Stomach smooth muscle (tissue), 2 donors: Measurements from ENCODE around the gene SSR1.
A peak's percentile ranks its signal among the peaks of the same experiment; 100 is the strongest.
"Not testable (repeated sequence)": the region's sequence is repeated elsewhere in the genome, so short reads cannot be mapped to it uniquely, and the experiment has no call there.

ENCODE experiments used
- H3K27ac ChIP-seq: one replicate; pipeline ENCODE4 v1.7.0; 2013; ENCODE audit warnings: mild to moderate bottlenecking, low read length, inconsistent platforms
- H3K27me3 ChIP-seq, 2 donors: one replicate each; pipeline ENCODE4 v1.7.0; 2013; ENCODE audit warnings: low read length in 2 of 2; ENCODE audit not compliant: insufficient read depth in 2 of 2, control insufficient read depth in 1 of 2
- H3K36me3 ChIP-seq, 2 donors: one replicate each; pipeline ENCODE4 v1.7.0; 2013; ENCODE audit warnings: low read length in 2 of 2; ENCODE audit not compliant: control insufficient read depth in 2 of 2, insufficient read depth in 2 of 2
- H3K4me1 ChIP-seq: one replicate; pipeline ENCODE4 v1.7.0; 2013; ENCODE audit warnings: low read length; ENCODE audit not compliant: control insufficient read depth, insufficient read depth
- H3K4me3 ChIP-seq, 2 donors: one replicate each; pipeline ENCODE4 v1.7.0; 2013; ENCODE audit warnings: low read length in 2 of 2
- H3K9ac ChIP-seq, 2 donors: one replicate each; pipeline ENCODE4 v1.7.0; 2013; ENCODE audit warnings: low read length in 2 of 2, mild to moderate bottlenecking in 1 of 2
- H3K9me3 ChIP-seq, 2 donors: one replicate each; pipeline ENCODE4 v1.7.0; 2013; ENCODE audit warnings: low read length in 2 of 2; ENCODE audit not compliant: control insufficient read depth in 2 of 2
- donor health status: healthy.
- donor health status: Pancreatic carcinoma.

The SSR1 gene

DNA sequence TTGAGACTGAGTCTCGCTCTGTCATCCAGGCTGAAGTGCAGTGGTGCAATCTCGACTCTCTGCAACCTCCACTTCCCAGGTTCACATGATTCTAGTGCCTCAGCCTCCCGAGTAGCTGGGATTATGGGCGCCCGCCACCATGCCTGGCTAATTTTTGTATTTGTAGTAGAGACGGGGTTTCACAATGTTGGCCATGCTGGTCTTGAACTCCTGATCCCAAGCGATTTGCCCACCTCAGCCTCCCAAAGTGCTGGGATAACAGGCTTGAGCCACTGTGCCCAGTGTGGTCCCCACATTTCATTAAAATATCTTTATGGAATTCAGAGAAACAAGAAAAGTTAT is 47.6 kb downstream of the SSR1 start:
- H3K36me3 ChIP-seq, H3K27ac ChIP-seq, H3K9ac ChIP-seq, H3K9me3 ChIP-seq, H3K4me3 ChIP-seq, H3K27me3 ChIP-seq: not testable (repeated sequence)
- peaks cover 20% of the 10 kb centered on the region for H3K4me1 ChIP-seq

DNA sequence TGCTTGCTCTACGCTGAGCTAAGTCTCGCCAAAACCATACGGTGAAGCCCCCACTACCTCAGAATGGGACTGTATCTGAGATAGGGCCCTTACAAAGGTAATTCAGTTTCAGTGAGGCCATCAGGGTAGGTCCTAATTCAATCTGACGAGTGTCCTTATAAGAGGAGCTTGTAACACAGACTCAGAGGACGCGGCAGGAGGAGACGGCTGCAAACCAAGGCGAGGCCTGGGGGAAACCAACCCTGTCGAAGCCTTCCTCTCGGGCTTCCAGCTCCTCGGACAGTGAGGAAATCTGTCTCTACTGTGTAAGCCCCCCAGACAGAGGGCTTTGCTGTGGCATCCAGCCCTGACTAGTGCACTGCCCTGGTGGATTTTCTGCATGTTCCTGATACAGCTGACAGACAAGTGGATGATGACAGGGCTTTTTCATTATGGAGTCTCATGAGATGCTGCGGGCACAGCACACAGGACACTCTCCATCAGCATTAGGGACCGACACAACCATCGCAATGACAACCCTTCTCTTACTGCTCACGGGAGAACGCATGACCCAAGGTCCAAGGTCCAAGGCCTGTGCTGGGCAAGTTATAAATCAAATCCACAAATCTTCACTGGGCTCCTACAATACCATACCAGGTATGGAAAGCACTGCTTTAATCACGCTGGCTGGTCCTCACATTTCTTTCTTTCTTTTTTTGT is 48.2 kb downstream of the SSR1 start:
- no peaks in the 10 kb centered on the region for H3K36me3 ChIP-seq
- H3K9me3 ChIP-seq: peaks cover 0 to 3% of the 10 kb centered on the region in 2 donors
- H3K9ac ChIP-seq: no peak overlapping the region

GRCh38 chr6:7264041-7264440 is 49.0 kb downstream of the SSR1 start:
- Histone ChIP-seq H3K36me3 (no peaks in the 10 kb centered on the region), H3K27ac (no peak overlapping the region), H3K9me3 (peaks cover 0 to 3% of the 10 kb centered on the region in 2 donors)

More for the DNA sequence above, 48.2 kb downstream of the SSR1 start:
- Histone ChIP-seq H3K27me3 (peaks cover 0 to 2% of the 10 kb centered on the region in 2 donors), H3K4me3 (no peak overlapping the region), H3K27ac (no peak overlapping the region), H3K4me1 (peaks cover 20% of the 10 kb centered on the region)

DNA sequence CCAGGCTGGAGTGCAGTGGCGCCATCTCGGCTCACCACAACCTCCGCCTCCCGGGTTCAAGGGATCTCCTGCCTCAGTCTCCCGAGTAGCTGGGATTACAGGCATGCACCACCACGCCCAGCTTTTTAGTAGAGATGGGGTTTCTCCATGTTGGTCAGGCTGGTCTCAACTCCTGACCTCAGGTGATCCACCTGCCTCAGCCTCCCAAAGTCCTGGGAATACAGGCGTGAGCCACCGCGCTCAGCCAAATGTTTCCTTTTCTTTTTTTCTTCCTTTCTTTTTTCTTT is 49.5 kb downstream of the SSR1 start:
- H3K4me1 ChIP-seq: peaks cover 17% of the 10 kb centered on the region
- not testable (repeated sequence) for H3K36me3 ChIP-seq, H3K9me3 ChIP-seq, H3K9ac ChIP-seq, H3K27ac ChIP-seq, H3K4me3 ChIP-seq, H3K27me3 ChIP-seq

More at GRCh38 chr6:7264041-7264440, 49.0 kb downstream of the SSR1 start:
- Histone ChIP-seq H3K27me3 (peaks cover 0 to 2% of the 10 kb centered on the region in 2 donors), H3K9ac (no peak overlapping the region), H3K4me3 (no peak overlapping the region), H3K4me1 (peaks cover 19% of the 10 kb centered on the region)

DNA sequence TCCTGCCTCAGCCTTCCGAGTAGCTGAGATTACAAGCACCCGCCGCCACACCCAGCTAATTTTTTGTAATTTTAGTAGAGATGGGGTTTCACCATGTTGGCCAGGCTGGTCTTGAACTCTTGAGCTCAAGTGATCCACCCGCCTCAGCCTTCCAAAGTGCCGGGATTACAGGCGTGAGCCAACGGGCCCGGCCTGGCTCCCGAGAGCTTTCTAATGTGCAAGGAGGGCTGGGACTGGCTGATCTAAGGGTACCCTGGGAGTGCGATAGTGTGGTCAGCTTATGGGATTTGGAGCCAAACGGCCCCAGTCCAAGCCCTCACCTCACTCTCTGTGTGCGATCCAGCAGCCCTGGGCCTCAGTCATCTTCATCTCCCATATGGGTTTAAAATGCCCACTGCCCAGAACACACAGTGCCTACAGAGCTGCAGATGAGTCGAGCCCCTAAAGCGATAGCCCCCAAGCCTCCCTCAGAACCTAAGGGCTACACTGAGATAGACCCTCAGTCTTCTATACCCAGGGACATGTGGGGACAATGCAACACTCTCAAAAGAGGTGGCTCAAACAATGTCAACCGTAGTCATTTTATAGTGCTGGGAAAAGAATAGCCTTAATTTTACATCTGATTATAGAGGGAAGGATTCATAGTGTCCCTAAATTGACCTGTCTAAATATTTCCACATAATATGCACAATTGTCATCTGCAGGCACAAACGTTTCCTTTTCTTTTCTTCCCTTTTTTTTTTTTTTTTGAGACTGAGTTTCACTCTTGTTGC is 50.1 kb downstream of the SSR1 start:
- Histone ChIP-seq H3K4me1 (peaks cover 16% of the 10 kb centered on the region), H3K36me3 (no peaks in the 10 kb centered on the region), H3K27me3 (no peaks in the 10 kb centered on the region), H3K9ac (no peak overlapping the region), H3K27ac (no peak overlapping the region), H3K9me3 (peaks cover 0 to 3% of the 10 kb centered on the region in 2 donors), H3K4me3 (no peak overlapping the region)

- Histone ChIP-seq H3K36me3 (no peaks in the 10 kb centered on the region), H3K4me1 (peaks cover 16% of the 10 kb centered on the region), H3K4me3 (peak overlapping the region; percentile 91 to 93), H3K9me3 (peaks cover 0 to 3% of the 10 kb centered on the region in 2 donors), H3K27ac (peak overlapping the region; percentile 55), H3K27me3 (no peaks in the 10 kb centered on the region), H3K9ac (peak overlapping the region; percentile 80 to 81)
Observed at GRCh38 chr6:7261852-7262461, 51.0 kb downstream of the SSR1 start.

GRCh38 chr6:7261032-7261841 is 51.8 kb downstream of the SSR1 start:
- Histone ChIP-seq H3K9me3 (peaks cover 0 to 3% of the 10 kb centered on the region in 2 donors), H3K36me3 (no peaks in the 10 kb centered on the region), H3K27ac (peak overlapping the region; percentile 55), H3K4me1 (peaks cover 16% of the 10 kb centered on the region), H3K4me3 (peak overlapping the region; percentile 91 to 93), H3K27me3 (no peaks in the 10 kb centered on the region), H3K9ac (peak overlapping the region; percentile 80 to 81)

DNA sequence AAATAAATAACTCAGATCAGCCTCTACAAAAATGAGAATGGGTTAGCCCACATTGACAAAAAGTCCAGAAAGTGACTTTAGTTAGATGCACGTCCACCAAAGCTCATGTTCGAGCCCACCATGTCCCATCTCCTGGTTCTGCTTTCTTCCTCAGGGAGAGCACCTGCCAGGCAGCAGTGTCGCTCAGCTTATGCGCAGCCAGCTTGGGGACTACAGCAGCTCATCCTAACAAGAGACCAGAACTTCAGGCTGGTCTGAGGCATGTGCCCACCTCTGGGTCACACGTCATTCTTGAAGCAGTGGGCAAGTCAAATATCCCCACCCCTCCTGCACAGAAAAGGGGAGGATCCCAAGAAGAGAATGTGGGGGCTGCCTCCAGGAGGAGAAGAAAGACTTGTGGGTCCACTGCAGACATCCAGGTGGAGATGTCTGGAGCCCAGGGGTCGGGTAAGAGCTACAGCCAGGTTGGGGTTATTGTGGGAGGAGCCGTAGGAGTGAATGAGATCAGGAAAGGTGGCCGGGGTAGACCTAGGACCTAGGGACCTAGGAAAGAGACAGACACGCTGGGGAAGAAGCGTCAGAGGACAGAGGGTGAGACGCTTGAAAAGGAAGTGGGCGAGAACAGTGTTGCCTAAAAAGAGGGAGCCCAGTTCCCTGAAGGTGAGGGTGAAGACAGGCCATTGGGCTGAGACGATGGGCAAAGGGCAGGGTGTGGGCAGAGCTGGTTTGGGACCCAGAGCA is 52.5 kb downstream of the SSR1 start:
- H3K4me1 ChIP-seq: peaks cover 16% of the 10 kb centered on the region
- H3K36me3 ChIP-seq: no peaks in the 10 kb centered on the region
- H3K9ac ChIP-seq: peak overlapping the region; percentile 80 to 81
- H3K4me3 ChIP-seq: peak overlapping the region; percentile 91 to 93
- H3K9me3 ChIP-seq: peaks cover 0 to 5% of the 10 kb centered on the region in 2 donors
- H3K27ac ChIP-seq: peak overlapping the region; percentile 55
- H3K27me3 ChIP-seq: no peaks in the 10 kb centered on the region

DNA sequence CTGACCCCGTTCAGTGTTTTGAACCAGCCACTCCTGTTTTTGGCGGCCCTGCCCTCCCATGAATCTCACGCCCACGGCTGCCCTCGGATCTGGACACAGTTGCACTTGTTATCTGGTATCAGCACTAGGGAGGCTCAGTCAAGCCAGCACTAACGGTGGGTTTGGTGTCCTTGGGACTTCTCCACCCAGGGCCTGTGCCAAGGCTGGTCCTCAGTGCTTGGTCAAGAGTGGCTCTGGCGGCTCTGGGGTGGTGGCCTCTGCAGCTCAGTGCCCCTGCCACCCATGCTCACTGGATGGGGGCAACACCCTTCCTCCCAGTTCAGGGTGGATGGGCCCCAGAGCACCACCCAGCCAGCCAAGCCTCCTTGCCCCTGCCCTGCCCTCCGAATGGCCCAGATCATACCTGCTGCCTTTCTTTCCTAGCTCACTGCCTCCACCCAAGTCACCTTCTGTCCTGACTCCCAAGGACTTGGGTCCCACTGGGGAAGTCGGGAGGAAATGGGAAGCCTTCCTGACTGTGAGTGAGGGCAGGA is 54.7 kb downstream of the SSR1 start:
- H3K4me1 ChIP-seq: peaks cover 19% of the 10 kb centered on the region

More for the DNA sequence above, 54.7 kb downstream of the SSR1 start:
- no peak overlapping the region for H3K4me3 ChIP-seq
- no peaks in the 10 kb centered on the region for H3K27me3 ChIP-seq
- no peak overlapping the region for H3K9ac ChIP-seq
- H3K9me3 ChIP-seq: peaks cover 0 to 5% of the 10 kb centered on the region in 2 donors
- no peaks in the 10 kb centered on the region for H3K36me3 ChIP-seq
- H3K27ac ChIP-seq: no peak overlapping the region
